Renal cortex interstitium (tissue), 11 donors: ENCODE measurements around the gene CEP131. TPM values are rescaled to one million over a fixed set of nuclear protein-coding genes. Genes with fewer than 3 reads are reported as not detected.

Source experiments
- DNase-seq, 11 donors: peaks; one replicate each; pipeline ENCODE4 v3.0.0-alpha.2; 2013; ENCODE audit warnings: low read depth in 9 of 11, low spot score in 4 of 11; ENCODE audit errors: extremely low read depth in 1 of 11
- polyA plus RNA-seq, 3 donors: library from polyadenylated mRNA; unstranded; fragments of 120-200 nt; gene quantifications; one replicate each; pipeline ENCODE4 v1.2.1, GENCODE V29; 2013; ENCODE audit not compliant: insufficient read length in 3 of 3

CEP131 gene
- polyA plus RNA-seq, 3 donors: 14.4 to 25.3 (median 20.5) TPM

DNA sequence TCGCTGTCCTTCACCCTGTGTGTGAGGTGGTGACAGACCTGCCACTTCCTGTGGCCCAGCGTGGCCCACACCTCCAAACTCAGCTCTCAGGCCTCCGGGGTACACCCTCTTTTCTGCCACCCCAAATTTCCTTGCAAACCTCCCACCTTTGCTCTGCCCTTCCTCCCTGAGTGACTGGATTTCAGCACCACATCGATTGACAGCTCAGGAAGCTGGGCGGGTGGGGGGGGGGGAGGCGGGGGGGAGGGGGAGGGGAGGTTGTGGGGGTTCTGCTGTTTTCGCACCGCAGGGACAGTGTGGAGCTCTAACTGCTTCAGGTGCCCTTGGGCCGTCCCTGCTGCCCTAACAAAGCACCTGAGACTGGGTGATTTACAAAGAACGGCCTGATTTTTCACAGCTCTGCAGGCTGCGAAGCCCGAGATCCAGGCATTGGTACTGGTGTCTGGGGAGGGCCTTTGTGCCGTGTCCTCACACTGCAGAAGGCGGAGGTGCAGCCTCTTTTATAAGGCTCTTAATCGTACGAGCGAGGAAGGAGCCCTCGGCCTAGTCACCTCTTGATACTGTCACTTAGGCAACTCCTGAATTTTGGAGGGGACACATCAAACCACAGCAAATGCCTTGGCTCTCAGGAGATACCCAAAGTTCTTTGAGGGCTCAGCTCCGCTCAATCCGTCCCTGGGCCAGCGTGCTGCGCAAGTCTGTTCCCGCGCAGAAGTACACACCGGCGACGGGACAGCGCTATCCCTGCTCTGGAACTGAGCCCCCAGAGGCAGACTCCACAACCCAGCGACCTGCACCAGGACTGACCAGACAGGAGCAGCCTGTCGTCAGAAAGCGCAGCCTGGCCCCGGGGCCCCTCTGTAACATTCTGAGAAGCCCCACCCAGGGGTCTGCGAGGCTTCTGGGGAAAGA lies 19.9 kb upstream of the CEP131 start:
- DNase-seq: no peak

DNA sequence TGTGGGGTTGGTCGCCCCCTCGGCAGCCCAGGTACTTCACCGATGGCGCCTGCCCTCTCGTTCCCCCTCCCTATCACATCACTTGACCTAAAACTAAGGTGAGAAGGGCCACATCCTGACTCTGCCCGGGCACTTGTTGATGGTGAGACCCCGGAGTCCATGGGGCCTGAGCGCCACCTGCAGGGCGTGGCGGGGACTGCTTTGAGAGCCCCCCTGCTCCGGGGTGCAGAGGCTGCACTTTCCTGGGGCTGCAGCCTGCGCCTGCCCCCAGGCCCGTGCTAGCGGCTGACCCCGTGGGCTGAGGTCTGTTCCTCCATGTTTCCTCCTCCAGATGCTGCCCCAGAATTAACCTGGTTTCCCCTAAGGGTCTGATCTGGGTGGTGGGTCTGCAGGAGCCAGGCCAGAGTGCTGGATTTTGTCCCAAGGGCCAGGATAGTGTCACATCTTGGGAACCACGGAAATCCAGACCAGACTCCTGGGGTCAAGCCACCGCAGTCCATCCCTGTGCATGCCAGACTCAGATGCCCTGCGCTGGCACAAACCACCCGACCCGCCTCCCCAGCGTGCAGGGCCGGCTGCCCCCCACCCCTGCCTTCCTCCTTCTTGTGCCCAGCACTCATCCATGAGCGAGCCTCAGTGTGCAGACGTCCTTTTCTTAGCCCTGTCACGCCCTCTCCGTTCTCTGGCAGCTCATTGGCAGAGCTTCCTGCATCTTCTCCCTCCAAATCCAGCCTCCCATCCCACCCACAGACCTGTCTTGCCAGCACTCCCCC lies 19.1 kb upstream of the CEP131 start:
- no peak for DNase-seq

DNA sequence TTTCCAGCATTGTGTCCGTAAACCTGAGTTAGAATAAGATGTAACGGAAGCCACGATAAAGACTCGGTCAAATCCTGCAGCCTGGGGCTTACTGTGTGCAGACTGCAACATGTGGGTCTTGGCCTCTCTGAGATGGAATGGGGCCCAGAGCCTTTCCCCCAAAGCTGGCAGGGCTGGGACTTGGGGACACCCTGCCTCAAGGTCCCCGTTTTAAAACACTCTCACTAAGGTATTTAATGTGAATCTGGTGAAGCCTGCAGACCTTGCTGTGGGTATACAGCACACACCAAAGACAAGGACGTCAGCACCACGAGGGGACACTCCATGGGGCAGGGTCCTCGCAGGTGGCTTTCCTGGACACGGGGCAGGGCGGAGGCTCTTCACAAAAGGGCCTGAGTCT lies 18.4 kb upstream of the CEP131 start:
- DNase-seq: no peak

DNA sequence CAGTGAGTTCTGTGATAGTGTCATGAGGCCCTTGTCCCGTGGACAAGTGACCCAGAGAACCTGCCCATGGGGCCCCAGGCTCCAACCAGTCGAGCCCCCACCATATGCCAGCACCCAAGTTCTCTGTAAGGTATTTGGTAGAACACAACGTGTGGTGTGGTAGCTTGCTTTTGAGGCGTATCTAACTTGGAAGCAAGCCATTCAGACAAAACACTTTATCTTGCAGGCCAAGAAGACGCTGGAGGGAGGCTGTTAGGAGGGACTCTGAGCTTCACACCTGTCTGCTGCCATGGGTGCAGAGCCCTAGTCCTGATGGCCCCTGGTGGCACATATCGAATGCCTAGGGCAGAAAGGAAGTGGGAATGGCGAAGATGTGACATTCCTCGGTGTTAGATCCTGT lies 18.0 kb upstream of the CEP131 start:
- no peak for DNase-seq

DNA sequence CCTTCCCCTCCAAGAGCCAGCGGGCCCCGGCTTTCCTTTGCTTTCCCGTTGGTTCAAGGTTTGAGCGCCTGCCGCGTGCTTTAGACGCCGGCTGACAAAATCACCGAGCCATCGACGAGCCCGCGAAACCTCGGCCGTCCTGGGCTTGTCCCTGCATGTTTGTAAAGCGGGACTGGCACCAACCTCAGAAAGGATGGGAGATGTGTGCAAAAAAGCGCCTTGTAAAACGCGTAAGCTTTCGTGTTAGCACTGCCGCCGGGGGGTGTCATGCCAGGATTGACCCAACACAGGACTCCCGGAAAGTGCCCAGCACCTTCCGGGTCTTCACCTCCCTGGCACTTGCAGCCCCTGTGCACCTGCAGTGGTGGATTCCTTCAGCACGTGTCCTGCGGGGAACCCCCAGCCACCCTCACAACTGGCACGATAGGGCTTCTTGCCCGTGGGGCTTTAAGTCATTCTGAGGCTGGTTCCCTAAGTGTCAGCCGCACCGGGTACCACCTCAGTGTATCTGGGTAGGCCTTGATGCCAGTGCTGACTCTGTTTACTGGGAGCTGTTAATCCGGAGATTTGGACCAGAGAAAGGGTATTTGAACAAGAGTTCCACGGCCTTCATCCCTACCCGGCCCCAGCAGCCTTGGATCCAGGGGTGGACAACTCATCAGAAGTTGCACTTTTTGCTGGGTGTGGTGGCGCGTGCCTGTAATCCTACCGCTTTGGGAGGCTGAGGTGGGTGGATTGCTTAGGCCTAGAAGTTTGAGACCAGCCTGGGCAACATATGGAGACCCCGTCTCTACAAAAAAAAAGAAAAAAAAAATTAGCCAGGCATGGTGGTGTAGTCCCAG lies 17.2 kb upstream of the CEP131 start:
- DNase-seq: no peak

DNA sequence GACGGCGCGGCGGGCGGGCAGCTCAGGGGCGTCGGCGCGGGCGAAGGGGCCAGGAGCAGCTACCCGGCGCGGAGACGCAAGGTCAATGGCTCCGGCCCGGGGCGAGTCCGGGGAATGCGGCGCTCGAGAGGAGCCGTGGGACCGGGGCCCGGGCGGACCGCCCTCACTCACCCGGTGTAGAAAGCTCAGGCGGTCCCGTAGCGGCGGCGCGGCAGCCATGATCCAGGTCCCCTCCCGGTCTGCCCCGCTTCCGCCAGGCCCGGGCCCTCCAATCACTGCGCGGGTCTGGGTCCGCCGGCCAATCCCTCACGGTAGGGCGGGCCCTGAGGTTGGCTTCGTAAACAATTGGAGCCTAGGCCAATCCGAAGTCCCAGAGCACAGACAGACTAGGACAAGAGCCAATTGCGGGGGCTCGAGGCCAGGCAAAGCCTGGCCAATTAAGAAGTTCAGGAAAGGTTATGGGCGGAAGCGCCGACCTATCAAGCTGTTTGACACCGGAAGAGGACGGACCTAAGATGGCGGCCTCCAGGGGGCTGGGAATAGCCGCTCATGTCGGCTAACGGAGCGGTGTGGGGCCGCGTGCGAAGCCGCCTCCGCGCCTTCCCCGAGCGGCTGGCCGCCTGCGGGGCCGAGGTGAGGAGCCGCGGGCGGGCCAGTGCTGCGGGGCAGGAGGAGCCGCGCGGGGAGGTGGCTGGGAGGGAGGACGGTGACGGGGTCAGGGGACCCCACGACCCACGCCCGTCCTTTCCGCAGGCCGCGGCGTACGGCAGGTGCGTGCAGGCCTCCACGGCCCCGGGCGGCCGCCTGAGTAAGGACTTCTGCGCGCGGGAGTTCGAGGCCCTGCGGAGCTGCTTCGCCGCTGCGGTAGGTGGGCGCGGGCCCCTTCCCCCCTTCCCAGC lies 16.3 kb upstream of the CEP131 start, which contains the start of the genes NDUFAF8 and TEPSIN:
Gene NDUFAF8, plus strand, starts transcription at position 504 of the 899 bp plus-strand sequence. Its CDS starts 46 bp downstream, at position 550.
Gene TEPSIN, minus strand, starts transcription at position 241 of the 899 bp plus-strand sequence. Its CDS starts 22 bp downstream, at position 219.
- peak; percentile 96 to 100 (median 98) for DNase-seq

DNA sequence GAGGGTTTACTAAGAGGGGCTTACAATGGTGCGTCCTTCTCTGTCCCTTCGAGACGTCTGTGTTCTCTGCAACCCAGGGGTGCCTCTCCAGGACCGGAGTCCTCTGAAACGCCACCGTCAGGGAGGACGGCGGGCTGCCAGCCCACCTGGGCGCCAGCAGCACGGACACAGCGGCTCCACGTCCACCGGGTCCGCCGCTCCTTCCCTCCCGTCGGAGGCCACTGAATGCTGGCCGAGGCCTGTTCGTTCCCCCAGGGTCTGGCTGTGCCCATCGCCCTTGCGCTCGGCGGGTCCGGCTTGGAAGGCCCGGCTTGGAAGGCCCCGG lies 15.7 kb upstream of the CEP131 start:
- DNase-seq: no peak

DNA sequence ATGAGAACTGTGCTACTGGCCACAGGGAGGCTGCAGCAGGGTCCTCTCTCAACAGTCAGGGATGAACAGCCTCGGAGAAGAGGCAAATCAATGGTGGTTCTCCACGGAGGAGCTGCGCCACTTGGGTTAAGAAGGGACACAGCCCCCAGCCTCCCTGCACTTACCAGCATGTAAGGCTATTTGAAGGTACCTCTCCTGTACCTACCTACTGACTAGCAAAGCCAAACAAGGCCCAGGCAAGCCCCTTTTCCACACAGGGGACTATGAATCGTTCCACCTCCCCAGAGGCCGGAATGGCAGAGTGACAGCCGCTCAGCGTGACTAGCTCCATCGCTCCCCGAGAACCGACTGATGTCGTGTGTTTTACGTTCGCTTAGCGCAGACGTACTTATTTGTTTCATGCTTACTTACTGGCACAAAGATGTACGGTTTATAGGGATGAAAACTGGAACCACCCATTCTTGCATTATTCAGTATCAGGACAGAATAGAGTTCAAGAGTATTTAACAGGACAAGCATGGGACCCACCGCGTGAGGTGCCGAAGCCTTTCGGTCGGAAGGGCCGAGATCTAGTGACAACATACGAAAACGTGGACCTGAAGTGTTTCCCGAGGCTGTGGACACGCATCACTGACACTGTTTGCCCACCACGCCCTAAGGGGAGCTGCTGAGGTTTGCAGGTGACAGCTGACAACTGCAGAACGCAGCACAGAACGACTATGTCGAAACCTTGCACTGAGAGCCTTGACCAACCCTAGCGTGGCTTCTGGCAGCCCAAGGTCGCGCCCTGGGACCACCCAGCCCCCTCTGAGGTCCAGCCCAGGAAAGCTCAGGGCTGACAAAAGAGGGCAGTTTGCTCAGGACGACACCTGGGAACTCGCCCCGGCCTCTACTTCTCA lies 15.1 kb upstream of the CEP131 start:
- no peak for DNase-seq

DNA sequence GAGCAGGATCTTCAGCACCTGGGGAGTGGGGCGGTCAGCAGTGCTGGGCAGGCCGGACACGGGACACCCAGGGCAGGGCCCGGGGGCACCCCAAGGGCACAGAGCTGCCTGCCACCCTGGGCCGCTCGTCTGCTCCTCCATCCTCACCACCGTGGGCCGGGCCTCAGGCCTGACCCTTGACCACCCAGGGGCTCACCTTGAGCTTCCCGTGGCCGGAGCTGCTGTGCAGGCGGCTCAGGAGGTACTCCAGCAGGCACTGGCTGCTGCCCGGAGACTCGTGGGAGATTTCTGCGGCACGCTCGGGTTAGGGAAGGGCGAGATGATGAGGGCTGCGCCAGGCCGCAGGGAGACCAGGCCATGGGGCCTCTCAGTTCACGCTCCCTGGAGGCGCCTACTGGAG lies 14.0 kb upstream of the CEP131 start:
- DNase-seq: no peak

DNA sequence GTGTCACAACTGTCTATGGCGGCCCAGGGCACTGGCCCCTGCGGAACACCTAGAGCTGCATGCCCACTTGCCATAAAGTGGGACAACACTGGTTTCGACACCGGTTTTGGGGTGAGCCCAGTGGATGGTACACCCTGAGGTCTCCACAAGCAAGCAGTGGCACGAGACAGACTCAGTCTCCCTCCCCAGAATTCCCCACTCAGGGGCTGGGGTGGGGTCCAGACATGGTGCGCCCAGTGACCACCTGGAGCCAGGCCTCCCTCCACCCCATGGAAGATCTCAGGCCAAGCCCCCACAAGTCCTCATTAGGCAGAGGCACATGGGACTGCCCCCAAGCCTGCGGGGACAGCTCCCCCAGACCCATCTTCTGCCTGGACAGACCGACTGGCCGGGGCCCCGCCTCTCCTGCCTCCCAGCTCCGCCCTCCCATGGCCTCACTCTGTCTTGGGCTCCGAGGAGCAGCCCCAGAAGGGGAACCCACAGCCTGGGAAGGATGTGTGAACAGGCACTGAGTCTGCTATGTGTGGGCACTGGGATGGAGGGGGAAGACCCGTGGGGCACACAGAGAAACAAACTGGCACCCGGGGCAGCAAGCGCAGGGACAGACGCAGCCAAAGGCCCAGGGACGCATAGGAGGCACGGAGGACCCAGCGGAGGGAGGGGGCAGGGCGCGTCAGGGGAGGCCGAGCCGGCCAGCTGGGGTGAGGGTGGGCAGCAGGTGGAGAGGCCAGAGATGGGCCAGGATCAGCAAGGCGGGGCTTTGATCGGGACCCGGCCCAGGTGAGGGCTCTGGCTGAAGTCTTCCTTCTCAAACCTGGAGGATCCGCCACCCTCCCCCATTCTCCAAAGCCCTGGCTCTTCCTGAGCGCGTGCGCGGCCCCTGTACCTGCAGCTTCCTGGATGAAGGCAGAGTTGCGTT lies 13.3 kb upstream of the CEP131 start:
- no peak for DNase-seq

DNA sequence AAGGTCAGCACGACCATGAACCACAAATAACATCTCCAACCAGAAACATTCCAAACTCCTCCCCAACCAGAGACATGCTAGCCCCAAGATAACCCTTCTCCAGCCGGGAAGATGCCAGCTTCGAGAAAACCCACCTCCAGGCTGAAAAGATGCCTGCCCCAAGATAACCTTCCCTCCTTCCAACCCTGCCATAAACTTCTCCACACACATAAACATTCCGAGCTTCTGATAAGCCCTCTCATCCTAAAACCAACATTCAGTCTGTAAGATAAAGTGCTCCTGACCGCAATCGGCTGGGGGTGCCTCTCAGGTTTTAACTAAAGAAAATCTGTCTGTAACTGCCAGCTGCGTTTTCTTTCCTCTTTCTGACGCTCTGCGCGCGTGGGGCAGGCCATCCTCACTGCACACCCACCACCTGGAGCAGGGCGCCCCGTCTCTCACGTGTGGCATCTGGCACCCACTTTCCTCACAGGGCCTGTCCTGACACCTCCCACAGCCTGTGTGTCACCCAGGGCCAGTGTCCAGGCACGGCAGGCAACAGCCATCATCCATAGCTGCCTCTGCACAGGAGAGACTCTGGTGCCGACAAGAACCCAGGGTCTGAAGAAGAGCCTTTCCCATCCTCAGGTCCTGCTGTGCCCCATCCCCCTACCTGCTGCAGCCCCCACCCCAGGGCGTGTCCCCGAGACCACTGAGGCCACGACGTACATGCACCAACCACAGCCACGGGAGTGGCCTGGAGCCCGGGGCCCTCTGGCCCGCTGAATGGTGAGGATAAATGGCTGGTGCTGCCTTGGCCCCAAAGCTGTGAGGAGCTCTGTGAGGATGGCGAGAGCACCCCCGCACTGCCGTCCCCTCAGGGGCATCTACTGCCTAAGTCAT lies 12.4 kb upstream of the CEP131 start:
- no peak for DNase-seq

DNA sequence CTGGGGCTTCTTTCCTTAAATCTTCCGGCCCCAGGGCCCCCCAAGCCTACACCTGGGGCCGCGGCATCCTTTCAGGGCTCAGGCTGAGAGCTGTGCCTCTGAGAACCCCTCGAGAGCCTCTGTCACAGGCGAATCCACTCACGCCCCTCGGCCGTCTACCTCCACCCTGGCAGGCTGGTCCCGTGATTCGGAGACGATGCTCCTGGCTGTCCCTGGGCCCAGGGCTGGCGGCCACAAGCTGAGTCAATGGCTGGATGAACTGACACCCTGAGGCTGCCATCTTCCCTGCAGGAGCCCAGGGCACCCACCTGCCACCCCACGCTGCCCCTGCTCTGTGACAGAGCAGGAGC lies 11.7 kb upstream of the CEP131 start:
- no peak for DNase-seq

DNA sequence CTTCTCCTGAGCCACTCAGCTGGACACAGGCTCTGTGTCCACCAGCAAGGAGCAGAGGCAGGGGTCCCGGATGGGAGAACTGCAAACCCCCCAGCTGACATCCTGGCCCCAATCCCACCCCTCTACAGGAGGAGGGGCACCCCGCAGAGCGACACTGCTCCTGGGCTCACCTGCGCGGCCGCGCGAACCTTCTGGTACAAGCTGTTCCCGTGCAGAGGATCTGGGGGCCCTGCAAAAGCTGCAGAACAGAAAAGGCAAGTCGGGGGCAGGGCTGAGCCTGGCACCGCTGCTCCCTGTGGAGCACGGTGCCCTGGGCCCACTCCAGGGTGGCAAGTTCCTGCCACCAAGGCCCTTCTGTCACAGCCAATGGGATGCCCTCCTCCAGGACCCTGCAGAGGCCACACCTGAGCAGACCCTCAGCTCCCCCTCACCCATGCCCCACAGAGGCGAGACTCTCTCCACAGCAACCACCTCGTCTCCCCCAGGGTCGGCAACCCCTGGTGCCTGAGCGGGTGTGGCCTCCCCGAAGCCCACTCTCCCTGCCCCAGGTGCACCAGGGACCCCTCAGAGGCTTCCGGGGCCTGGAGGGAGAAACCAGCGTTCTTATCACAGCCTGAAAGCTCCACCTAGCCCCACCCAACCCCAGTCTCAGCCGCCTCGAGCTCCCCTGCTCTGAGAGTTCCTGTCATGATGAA lies 11.2 kb upstream of the CEP131 start:
- no peak for DNase-seq

DNA sequence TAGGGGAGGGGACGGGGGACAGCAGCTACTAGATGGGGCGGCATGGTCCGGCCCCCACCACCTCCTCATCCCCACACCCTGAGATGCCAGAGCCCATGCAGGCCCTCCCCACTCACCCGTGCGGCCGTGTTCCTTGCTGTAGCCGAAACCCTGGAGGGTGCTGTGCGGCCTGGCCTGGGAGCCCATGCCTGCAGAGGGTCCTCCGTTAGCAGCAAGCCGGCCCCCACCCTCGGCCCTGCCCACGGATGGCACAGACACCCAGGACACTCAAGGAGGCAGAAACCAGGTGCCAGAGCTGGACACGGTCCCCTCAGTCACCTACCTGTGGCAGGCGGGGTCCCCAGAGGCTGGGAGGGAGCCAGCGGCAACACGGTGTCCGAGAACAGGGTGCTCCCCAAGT lies 10.6 kb upstream of the CEP131 start:
- DNase-seq: no peak

DNA sequence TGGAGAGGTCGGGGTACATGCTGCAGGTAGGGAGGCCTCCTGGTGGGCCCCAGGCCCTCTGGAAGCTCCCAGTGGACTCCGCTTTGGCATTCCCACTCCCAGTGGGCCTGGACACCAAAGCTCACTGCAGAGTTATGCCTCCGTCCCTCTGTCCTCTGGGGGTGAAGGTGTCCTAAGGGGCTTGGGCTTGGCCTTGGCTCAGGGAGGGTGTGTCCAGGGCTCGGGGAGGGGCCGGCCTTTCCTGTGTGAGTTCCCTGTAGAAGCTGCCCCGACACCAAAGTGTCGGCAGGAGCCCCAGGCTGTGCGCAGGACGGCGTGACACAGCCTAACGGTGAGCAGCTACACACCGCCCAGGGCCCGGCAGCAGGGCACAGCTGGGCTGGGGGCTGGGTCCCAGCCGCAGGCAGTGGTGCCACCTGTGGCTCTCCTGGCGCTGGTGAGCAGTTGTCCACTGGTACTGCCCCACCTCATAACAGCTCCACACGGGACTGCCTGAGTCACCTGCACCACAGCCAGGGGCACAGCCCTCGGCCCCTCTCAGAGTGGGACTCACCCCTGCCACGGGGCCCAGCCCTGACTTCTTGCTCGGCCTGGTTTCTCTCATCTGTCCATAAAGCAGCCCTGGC lies 10.0 kb upstream of the CEP131 start:
- DNase-seq: no peak
